HG02798 (cell line): ENCODE results near the gene MAPRE2.
"Not testable (repeated sequence)": the region's sequence is repeated elsewhere in the genome, so short reads cannot be mapped to it uniquely, and the experiment has no call there.

ENCODE experiments used
- ATAC-seq: cut with Tn5 transposase; IDR thresholded peaks from one replicate; pipeline ENCODE4 v1.9.1; 2021; ENCODE audit warnings: mild to moderate bottlenecking; ENCODE audit not compliant: unreplicated experiment, poor library complexity

MAPRE2 gene

DNA sequence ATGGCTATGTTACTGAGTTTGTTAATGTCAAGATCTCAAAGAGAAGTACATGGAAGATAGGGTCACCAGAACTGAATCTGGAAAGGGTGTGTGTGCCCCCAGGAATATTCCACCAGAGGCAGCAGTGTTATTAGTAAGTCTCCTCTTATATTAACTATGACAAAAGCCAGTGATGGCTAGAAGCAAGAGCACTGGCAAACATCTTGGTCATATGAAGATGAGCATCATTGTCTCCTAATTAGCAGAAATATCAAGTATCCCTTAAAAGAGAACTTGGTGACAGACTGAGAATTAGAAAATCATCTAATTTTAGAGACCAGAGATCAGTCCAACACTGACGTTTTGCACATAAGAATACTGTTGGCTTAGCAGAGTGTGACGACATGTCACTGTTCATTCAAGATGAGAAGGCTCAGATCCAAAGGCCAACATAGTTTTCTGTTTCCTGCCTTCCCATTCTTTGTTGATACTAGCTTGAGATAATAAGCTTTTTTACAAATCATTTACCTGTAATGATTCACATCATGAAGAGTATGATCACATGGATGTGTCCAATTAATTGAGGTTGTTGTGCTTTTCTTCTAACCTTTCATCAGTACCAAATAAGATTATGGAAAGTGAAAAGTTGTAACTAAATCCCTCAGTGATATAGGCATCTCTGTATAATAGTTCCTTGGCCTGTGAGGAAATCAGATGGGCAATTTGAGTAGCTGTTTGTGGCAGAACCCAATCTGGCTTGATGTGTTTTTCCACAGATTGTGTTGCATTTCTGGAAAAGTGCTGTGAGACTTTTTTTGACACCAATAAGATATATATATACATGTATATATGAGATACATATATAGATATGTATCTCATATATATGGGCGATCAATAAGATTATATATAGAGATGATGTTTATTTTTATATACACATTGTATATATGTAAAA, 44.5 kb downstream of the MAPRE2 start:
- ATAC-seq = no peak

DNA sequence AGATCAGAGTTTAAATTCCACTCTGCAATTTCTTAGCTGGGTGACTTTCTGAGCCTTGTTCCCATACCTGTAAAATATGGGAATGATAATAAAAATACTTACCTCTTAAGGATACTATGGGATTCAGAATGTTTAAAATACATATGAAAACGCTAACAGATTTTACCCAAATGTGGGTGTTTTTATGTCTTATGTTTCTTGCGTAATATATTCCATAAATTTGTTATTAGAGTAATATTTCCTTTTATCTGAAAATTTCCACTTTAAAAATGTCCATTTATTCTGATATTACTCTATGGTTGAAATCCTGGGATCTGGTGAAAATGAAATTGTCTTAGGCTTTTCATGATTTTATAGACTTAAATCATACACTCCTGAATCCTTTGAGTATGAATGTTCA, 45.5 kb downstream of the MAPRE2 start:
- ATAC-seq = no peak

DNA sequence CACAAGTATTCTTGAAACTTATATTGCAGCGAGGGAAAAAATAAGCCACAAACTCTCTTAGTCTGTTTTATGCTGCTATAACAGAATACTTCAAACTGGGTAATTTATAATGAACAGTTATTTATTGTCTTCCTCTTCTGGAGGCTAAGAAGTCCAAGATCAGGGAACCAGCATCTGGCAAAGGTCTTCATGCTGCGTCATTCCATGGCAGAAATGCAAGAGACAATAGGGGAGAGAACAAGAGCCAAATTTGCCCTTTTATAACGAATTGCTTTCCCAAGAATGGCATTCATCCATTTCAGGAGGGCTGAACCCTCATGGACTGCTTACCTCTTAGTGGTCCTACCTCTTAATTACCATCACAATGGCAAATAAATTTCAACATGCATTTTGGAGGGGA, 46.5 kb downstream of the MAPRE2 start:
- ATAC-seq = no peak

DNA sequence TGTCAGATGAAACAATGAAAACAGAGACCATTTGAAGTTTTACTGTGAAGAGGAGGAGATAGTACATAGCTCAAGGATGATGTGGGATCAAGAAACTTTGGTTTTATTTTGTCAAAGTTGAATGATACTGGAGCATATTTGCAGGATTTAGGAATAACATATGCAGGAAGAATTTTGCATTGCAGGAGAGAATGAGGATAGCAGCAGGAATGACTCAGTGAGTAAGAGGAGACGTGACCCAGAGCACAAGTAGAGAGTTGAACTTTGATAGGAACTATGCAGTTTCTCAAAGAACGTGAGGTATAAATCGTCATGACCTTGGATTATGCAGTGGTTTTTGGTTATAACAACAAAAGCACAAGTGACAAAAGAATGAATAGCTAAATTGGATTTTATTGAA, 47.7 kb downstream of the MAPRE2 start:
- no peak for ATAC-seq

DNA sequence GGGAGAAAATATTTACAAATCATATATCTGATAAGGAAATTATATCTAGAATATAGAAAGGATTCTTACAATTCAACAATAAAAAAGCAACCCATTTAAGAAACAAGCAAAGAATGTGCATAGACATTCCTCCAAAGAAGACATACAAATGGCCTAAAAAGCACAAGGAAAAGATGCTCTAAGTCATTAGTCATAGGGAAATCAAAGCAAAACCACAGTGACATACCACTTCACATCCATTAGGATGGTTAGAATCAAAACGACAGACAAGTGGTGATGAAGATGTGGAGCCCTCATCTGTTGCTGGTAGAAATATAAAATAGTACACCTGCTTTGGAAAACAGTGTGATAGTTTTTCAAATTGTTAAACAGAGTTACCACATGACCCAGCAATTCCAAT, 48.2 kb downstream of the MAPRE2 start:
- ATAC-seq = no peak

DNA sequence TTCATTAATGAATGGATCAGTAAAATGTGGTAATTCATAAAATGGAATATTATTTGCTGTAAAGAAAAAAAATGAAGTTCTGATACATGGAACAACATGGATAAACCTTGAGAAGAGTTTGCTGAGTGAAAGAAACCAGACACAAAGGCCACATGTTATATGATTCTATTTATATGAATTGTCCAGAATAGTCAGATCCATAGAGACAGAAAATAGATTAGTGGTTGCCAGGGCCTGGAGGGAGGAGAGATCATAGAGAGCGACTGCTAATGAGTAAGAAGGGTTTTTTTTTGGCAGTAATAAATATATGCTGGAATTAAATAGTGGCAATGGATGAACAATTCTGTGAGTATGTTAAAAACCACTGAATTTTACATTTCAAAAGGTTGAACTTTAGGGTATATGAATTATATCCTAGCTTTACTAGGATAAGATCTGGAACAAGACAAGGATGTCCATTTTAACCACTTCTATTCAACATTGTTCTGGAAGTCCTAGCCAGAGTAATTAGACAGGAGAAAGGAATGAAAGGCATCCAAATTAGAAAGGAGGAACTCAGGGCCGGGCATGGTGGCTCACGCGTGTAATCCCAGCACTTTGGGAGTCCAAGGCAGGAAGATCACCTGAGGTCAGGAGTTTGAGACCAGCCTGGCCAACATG, 48.8 kb downstream of the MAPRE2 start:
- no peak for ATAC-seq

DNA sequence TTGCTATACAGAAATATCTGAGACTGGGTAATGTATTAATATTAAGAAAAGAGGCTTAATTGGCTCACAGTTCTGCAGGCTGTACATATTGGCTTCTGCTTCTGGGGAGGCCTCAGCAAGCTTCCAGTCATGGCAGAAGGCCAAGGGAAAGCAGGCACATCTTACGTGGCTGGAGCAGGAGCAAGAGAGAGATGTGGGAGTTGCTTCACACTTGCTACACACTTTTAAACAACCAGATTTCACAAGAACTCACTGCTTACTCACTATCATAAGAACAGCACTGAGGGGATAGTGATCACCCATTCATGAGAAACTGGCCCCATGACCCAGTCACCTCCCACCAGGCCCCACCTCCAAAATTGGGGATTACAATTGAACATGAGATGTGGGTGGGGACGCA, 50.6 kb downstream of the MAPRE2 start:
- no peak for ATAC-seq

DNA sequence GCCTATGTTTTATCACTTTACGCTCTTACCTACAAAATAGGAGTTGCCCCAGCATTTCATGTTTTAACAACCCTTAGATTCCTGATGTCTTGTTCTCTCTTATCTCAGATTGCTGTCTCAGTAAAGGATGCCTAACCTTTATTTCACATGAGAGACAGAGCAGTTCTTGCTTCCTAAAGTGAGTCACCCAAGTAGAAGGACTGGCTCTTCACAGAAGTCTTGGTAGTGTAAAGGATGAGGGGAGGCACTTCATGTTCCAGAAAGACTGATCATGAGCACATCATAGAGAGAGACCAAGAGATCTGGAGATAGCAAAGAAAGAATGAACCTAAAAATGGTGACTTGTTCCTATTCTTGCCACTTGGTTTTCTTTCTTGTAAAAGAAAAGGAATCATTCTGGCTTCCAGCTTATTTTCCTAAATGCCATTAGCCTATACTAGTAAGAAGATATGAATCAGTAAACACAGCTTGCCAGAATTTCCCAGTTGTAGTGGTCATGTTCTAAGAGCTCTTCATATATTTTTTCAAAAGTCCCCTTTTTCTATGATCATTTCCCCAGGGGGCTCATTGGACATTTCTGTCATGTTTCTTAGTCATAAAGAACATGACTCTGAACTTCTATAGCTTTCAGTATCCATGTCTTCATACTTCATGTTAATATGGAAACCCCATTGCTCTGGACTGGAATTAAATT, 54.9 kb downstream of the MAPRE2 start:
- ATAC-seq = peak; percentile 77

DNA sequence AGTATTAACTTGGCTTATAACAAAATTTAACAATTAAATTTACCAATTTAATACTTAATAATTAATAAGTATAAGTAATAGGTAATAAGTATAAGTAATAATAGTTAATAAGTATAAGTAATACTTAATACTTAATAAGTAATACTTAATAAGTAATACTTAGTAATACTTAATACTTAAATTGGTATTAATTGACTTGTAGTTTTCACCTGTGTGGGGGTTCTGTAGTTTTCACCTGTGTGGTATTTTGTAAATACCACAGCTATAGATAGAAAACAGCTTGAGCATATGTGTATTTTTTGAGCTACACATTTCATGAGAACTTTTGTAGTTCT, 55.4 kb downstream of the MAPRE2 start:
- no peak for ATAC-seq

DNA sequence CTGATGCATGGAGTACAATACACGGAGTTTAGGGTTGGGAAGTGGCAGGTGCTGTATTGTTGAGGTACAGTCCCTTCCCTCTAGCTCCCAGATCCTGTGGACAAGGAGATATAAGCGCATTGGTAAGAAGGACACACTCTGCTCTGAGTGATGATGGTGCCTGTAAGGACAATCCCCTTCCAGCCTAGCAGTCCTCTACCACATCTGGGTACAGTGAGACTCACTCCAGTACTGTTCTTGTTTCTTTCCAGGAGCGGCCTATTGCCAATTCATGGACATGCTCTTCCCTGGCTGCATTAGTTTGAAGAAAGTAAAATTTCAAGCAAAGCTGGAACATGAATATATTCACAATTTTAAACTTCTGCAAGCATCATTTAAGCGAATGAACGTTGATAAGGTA, 56.0 kb downstream of the MAPRE2 start:
- no peak for ATAC-seq

DNA sequence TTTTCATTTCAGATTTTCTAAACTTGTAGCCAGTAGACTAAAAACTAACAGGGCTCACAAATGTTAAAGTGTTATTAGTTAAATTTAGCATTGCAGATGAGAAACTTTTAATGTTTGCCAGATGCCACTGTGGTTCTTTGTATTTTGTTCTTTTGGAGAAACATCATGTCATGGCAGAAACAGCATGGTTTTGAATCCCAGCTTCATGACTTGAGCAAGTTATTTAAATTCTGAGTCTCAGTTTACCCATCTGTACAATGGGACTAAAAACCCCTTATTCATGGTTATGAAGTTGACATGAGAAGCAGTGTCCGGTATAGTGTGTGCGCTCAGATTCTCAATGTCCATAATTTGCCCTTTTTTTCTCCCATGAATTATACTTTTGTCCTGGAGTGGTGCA, 56.5 kb downstream of the MAPRE2 start:
- ATAC-seq = no peak

GRCh38 chr18:35099911-35100310, 58.7 kb downstream of the MAPRE2 start:
- no peak for ATAC-seq

DNA sequence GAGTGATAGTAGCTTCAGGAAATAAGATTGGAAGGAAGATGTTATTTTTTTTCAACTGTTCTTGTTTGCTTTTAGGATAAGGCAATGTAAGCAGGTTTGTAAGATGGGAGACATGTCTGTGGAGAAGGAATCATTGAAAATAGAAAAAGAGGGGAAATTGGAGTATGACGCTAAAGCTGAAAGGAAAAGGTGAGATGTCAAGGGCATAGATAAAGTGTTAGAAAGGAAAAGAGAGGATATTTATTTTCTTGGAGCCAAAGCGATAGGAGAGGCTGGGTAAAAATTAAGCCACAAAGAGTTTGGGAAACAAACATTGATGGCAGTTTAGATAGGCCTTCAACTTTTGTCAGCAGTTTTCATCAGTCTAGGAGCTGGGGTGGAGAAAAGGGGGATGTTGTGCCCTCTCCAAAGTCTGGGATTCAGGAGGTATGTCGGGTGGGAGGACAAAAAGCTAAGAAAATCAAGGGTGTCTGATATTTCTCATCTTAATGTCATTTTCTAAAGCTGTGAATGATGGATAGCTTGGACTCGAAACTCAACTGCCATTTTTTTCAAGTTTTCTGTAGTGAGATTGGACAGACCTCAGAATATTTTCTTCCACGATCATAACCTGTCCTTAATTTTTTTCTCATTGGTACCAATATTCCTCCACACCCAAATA, 63.3 kb downstream of the MAPRE2 start:
- no peak for ATAC-seq

GRCh38 chr18:35106013-35106844, 65.0 kb downstream of the MAPRE2 start:
- no peak for ATAC-seq

- ATAC-seq = no peak
Observed at GRCh38 chr18:35106845-35107148, 65.6 kb downstream of the MAPRE2 start.

DNA sequence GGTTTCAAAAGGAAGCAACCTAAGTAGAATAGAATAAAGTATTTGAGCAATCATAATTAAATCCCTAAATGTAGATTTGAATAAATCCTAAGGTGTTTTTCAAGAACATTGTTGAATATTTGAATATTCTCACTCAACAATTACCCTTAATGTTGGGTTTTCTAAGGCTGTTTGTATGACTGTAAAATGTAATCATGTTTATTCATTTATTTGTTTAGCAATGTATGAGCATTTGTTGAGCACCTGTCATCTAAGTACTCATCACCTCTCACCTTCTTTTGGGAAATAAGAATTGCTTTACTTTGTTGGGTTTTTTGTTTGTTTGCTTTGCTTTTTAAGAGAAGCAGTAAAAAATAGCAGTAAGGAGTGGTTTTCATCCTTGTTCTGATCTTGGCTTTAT, 66.0 kb downstream of the MAPRE2 start:
- no peak for ATAC-seq

GRCh38 chr18:35108088-35108487, 66.9 kb downstream of the MAPRE2 start:
- not testable (repeated sequence) for ATAC-seq

GRCh38 chr18:35110059-35110458, 68.8 kb downstream of the MAPRE2 start:
- ATAC-seq = no peak

DNA sequence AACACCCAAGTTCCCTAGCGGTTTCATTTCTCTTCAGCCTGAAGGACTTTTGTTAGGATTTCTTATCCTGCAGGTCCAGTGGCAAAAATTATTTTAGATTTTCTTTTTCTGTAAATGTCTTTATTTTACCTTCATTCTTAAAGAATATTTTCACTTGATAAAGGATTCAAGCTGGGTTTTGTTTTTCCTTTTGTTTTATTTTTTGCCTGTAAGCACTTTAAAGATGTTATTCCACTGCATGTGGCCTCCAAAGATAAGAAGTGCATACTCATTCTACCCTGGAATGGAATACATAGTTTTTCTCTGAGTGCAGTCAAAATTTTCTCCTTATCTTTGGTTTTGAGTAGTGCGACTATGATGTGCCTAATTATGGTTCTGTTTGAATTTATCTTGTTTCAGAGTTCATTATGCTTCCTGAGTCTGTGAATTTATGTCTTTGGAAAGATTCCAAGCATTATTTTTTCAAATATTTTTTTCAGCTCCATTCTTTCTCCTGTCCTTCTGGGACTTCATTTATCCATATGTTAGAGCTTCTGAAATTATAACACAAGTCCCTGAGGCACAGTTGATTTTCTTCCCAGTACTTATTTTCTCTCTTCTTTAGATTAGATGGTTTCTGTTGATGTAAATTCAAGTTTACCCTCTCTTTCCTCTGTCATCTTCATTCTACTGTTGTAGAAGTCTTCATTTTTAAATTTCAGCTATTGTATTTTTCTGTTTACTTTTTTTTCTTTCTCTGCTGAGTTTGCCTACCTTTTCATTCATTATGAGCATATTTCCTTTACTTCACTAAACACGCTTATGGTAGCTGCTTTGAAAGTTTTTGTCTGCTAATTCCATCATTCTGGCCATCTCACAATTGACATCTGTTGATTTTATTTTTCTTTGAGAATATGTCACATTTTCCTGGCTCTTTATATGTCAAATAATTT, 69.6 kb downstream of the MAPRE2 start:
- ATAC-seq = no peak
